Endothelial cell of umbilical vein (primary cell): ENCODE data around the gene SMCO4. TPM values are rescaled to one million over a fixed set of nuclear protein-coding genes. Genes with fewer than 3 reads are reported as not detected.

Source experiments
- BruUV-seq: library from RNA; stranded (reverse); fragments of 400-500 nt; replicated peaks from 2 replicates; lab custom pipeline; 2021; lab: Mats Ljungman, UMichigan
- CTCF ChIA-PET: fragments of 300-600, 350-600 bp; sonication (Branson Sonifier 250); formaldehyde crosslinking; loops from one replicate; lab custom pipeline; 2021; ENCODE audit warnings: antibody characterized with exemption, inconsistent platforms; lab: Charles Lee
- POLR2A ChIA-PET: fragments of 300-600, 350-600 bp; sonication (Branson Sonifier 250); formaldehyde crosslinking; loops from one replicate; lab custom pipeline; 2021; ENCODE audit warnings: antibody characterized with exemption, inconsistent platforms; lab: Charles Lee
- DNase-seq: peaks from one replicate; pipeline ENCODE4 v3.0.0-alpha.2; 2011; ENCODE audit warnings: low read depth, low spot score
- FAIRE-seq: peaks from 2 replicates; lab custom pipeline; 2011; peaks lifted over from hg19 to GRCh38; lab: Jason Lieb, UNC
- H2AFZ ChIP-seq: 2 replicates; pipeline ENCODE4 v1.6.0; 2012; ENCODE audit warnings: low read depth, low read length, control low read depth, inconsistent platforms
- H3K27ac ChIP-seq: 2 replicates; pipeline ENCODE4 v1.5.1; 2011; ENCODE audit warnings: low read depth, mild to moderate bottlenecking, control low read depth, low read length, moderate library complexity; ENCODE audit not compliant: insufficient read depth
- H3K27me3 ChIP-seq, 2 experiments: 2 replicates each; pipeline versions ENCODE4 v1.6.0 to v1.6.1; 2011; ENCODE audit warnings: low read length in 2 of 2, mixed read lengths in 1 of 2; ENCODE audit not compliant: control insufficient read depth in 2 of 2, insufficient read depth in 2 of 2
- H3K36me3 ChIP-seq, 2 experiments: 2 replicates in 1 of 2; 3 replicates in 1 of 2; pipeline ENCODE4 v1.5.1; 2011; ENCODE audit warnings: low read length in 2 of 2, mild to moderate bottlenecking in 1 of 2, moderate library complexity in 1 of 2; ENCODE audit not compliant: control insufficient read depth in 2 of 2, insufficient read depth in 2 of 2; ENCODE audit errors: extremely low read depth in 1 of 2
- H3K4me1 ChIP-seq: 3 replicates; pipeline ENCODE4 v1.5.1; 2011; ENCODE audit warnings: mild to moderate bottlenecking, low read length; ENCODE audit not compliant: control insufficient read depth, insufficient read depth; ENCODE audit errors: extremely low read depth
- H3K4me2 ChIP-seq: 2 replicates; pipeline ENCODE4 v1.6.1; 2011; ENCODE audit warnings: low read length, control low read depth, mixed read lengths; ENCODE audit not compliant: insufficient read depth
- H3K4me3 ChIP-seq, 3 experiments: fragments of 200-600 bp in 1 of 3; sonication (generic), shearing (Covaris generic) in 1 of 3; replicated peaks in 1 of 3; 2 replicates each; pipeline ENCODE4 v1.5.1; 2011 to 2016; ENCODE audit warnings: control low read depth in 3 of 3, low read length in 3 of 3, mild to moderate bottlenecking in 2 of 3, inconsistent platforms in 1 of 3, low read depth in 1 of 3, moderate library complexity in 1 of 3; ENCODE audit not compliant: insufficient read depth in 1 of 3
- H3K79me2 ChIP-seq: 2 replicates; pipeline ENCODE4 v1.6.0; 2012; ENCODE audit warnings: low read length, inconsistent platforms; ENCODE audit not compliant: control insufficient read depth, insufficient read depth
- H3K9ac ChIP-seq: replicated peaks from 2 replicates; pipeline ENCODE3; 2011; ENCODE audit warnings: low read length, control low read depth; ENCODE audit not compliant: insufficient read depth; ENCODE audit errors: extremely low read depth
- H3K9me1 ChIP-seq: replicated peaks from 3 replicates; pipeline ENCODE4 v1.6.0; 2011; ENCODE audit warnings: mild to moderate bottlenecking, low read length; ENCODE audit not compliant: control insufficient read depth, insufficient read depth; ENCODE audit errors: extremely low read depth
- H3K9me3 ChIP-seq: replicated peaks from 2 replicates; pipeline ENCODE4 v1.5.1; 2012; ENCODE audit warnings: low read length, inconsistent platforms; ENCODE audit not compliant: control insufficient read depth, insufficient read depth
- H4K20me1 ChIP-seq: replicated peaks from 2 replicates; pipeline ENCODE3; 2011; ENCODE audit warnings: mild to moderate bottlenecking, low read length; ENCODE audit not compliant: control insufficient read depth, insufficient read depth; ENCODE audit errors: extremely low read depth
- EZH2 ChIP-seq: IDR thresholded peaks from 2 replicates; pipeline ENCODE4 v1.6.1; 2012; ENCODE audit warnings: borderline replicate concordance, low read depth, mild to moderate bottlenecking, moderate library complexity, low read length, inconsistent platforms; ENCODE audit not compliant: severe bottlenecking
- FOS ChIP-seq: IDR thresholded peaks from 2 replicates; pipeline ENCODE4 v1.6.1; 2011; ENCODE audit warnings: mild to moderate bottlenecking, low read length, moderate library complexity, borderline replicate concordance; ENCODE audit not compliant: insufficient read depth
- GATA2 ChIP-seq: IDR thresholded peaks from 2 replicates; pipeline ENCODE4 v1.7.0; 2011; ENCODE audit warnings: low read depth, mild to moderate bottlenecking, moderate library complexity, mixed read lengths, low read length; ENCODE audit not compliant: insufficient read length, insufficient read depth
- JUN ChIP-seq: IDR thresholded peaks from 2 replicates; pipeline ENCODE4 v1.6.1; 2011; ENCODE audit warnings: borderline replicate concordance, low read depth; ENCODE audit not compliant: insufficient read length, insufficient read depth
- MYC ChIP-seq: IDR thresholded peaks from one replicate; pipeline ENCODE4 v1.6.1; 2011; ENCODE audit warnings: mild to moderate bottlenecking, low read depth, low read length
- POLR2A ChIP-seq: IDR thresholded peaks from 2 replicates; pipeline ENCODE4 v1.6.1; 2012; ENCODE audit warnings: low read depth, mild to moderate bottlenecking, control low read depth, low read length
- POLR2AphosphoS5 ChIP-seq: IDR thresholded peaks from 2 replicates; pipeline ENCODE4 v1.6.1; 2012; ENCODE audit warnings: low read depth, mild to moderate bottlenecking, control low read depth, low read length, moderate library complexity; ENCODE audit not compliant: insufficient read depth
- dilution Hi-C: fragments of 300-500 bp; cut with MboI; formaldehyde crosslinking; loops from one replicate; pipeline ENCODE4 v1.15.0; 2019; ENCODE audit warnings: low sequenced_read_pairs; ENCODE audit not compliant: extremely low pct_ligation_motif_present
- intact Hi-C: fragments of 100-400 bp; cut with micrococcal nuclease; formaldehyde crosslinking; loops from one replicate; pipeline ENCODE4 v1.10.0; 2022
- polyA plus RNA-seq, 4 experiments: library from polyadenylated mRNA; depleted of rRNA in 3 of 4; stranded (reverse) in 3 of 4; unstranded in 1 of 4; fragments of >200 nt; gene quantifications; 2 replicates each; pipeline versions ENCODE4 v1.2.1 to v1.2.3, GENCODE V29; 2011 to 2012; ENCODE audit warnings: missing spikeins in 1 of 4
- total RNA-seq: library from RNA; stranded (reverse); gene quantifications from 2 replicates; pipeline ENCODE4 v1.2.3, GENCODE V29; 2021
- TF ChIP-seq, protein P1 (sequence below), 2 donors: IDR thresholded peaks; 1 replicate in 1 of 2; 2 replicates in 1 of 2; pipeline ENCODE4 v1.5.1; 2011; ENCODE audit warnings: low read length in 2 of 2, mild to moderate bottlenecking in 2 of 2, moderate library complexity in 2 of 2, control low read depth in 1 of 2, inconsistent platforms in 1 of 2, low read depth in 1 of 2; ENCODE audit not compliant: insufficient read depth in 1 of 2; ENCODE audit errors: extremely low read depth in 1 of 2
- TF ChIP-seq, protein P2 (sequence below): IDR thresholded peaks from 2 replicates; pipeline ENCODE4 v1.6.1; 2011; ENCODE audit not compliant: insufficient read depth, insufficient read length

Gene SMCO4
- total and polyA plus RNA-seq, 2 donors (not counting 3 experiments of a cell fraction or from before 2014, with no cell fraction given) = 14.0 to 21.3 TPM

DNA sequence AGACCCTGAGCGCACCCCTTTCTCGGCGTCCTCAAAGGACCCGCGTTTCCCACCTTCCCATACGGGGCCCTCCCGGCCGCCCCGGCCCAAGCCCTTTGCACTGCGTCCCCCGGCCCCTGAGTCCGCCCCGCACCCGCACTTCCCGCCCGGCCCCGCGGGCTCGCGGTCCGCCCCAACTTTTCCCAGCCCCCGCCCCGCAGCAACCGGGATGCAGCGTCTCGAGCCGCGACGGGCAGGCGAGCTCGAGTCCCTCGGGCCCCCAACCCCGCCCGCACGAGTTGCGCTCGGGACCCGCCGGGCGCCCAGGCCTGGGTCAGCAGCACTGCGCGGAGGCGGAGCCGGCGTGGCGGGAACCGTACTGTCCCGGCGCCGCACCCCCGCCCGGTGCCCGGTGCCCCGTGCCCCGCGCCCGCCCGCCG, 371 bp downstream of the SMCO4 start:
- Histone ChIP-seq H3K79me2 (peaks cover 2% of the 10 kb centered on the region), H3K4me1 (peaks cover 13% of the 10 kb centered on the region), H3K4me2 (peak overlapping the region; percentile 38), H3K9me1 (no peaks in the 10 kb centered on the region), H3K36me3 (no peaks in the 10 kb centered on the region), H3K9ac (peak overlapping the region; percentile 60), H3K4me3 (peak overlapping the region; percentile 43 to 74 (median 43)), H3K27ac (no peak overlapping the region), H2AFZ (peak overlapping the region; percentile 12), H3K27me3 (peaks cover 2 to 12% of the 10 kb centered on the region in 2 experiments), H3K9me3 (no peaks in the 10 kb centered on the region), H4K20me1 (no peaks in the 10 kb centered on the region)
- ChIA-PET CTCF (interaction anchor here (1.5 to 4.4 kb wide), 4 partner anchors 11 to 307 kb away, joined by 3 to 53 read pairs (median 10); no protein-coding TSS in a partner anchor), POLR2A (interaction anchor here (1.2 kb wide), 1 partner anchor 308 kb away, joined by 3 read pairs; no protein-coding TSS in a partner anchor)
- TF ChIP-seq POLR2AphosphoS5 (no peak), FOS (no peak), EZH2 (no peak), JUN (no peak), GATA2 (no peak), POLR2A (no peak), MYC (no peak)
- TF ChIP-seq, protein P1, sequence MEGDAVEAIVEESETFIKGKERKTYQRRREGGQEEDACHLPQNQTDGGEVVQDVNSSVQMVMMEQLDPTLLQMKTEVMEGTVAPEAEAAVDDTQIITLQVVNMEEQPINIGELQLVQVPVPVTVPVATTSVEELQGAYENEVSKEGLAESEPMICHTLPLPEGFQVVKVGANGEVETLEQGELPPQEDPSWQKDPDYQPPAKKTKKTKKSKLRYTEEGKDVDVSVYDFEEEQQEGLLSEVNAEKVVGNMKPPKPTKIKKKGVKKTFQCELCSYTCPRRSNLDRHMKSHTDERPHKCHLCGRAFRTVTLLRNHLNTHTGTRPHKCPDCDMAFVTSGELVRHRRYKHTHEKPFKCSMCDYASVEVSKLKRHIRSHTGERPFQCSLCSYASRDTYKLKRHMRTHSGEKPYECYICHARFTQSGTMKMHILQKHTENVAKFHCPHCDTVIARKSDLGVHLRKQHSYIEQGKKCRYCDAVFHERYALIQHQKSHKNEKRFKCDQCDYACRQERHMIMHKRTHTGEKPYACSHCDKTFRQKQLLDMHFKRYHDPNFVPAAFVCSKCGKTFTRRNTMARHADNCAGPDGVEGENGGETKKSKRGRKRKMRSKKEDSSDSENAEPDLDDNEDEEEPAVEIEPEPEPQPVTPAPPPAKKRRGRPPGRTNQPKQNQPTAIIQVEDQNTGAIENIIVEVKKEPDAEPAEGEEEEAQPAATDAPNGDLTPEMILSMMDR (IDR thresholded peaks at IDR 0.05; ENCODE audit: extremely low read depth in 1 of 2, insufficient read depth in 1 of 2, low read depth in 1 of 2, low read length in 2 of 2) = no peak
- TF ChIP-seq, protein P2, sequence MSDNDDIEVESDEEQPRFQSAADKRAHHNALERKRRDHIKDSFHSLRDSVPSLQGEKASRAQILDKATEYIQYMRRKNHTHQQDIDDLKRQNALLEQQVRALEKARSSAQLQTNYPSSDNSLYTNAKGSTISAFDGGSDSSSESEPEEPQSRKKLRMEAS = no peak
- DNase-seq (peak; percentile 22), FAIRE-seq (no peak)
- dilution Hi-C loops (no loop called here), intact Hi-C loops (loop anchor here (1.0 to 10.0 kb wide), 7 partner anchors 118 to 604 kb away; partner anchors contain the start of genes CEP295, DEUP1 and SLC36A4)
- no TSS peak for BruUV-seq
